ENCODE data around the gene SLC7A6OS.

The SLC7A6OS gene

DNA sequence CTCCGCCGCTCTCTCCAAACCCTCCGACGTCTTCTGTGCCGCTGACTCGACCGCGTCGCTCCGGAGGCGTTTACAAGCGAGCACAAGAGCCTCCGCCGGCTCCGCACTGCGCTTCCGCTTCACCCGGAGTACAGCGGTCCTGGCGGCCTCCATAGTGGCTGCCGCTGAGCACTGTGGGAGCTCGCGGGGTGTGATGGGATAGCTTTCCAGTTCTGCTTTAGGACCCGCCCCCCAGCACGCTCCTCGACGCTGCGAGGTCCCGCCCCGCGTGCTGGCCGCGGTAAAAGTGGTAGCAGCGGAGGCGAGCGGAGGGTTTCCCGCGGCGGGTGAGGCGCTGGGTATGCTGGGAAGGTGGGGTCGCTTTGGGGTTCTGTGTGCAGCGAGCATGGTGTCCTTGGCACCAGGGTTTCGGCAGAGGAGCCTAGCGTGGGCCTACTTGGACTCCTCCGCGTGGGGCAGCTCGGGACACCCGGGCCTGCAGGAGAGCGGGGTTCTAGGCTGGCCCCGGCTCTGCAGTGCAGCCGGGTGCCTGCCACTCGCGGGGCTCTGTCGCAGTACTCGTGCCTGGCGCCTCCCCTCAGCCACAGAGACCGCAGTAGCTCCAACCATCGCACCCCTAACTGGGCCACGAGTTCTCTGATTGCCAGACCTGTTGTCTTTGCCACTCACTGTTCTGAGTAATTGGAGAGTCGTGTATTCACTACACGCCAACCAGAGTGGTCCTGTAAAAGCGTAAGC lies at the start of gene SLC7A6OS, which contains the start of gene PRMT7:
Gene SLC7A6OS (minus strand): TSS at position 173 of the 738 bp plus-strand sequence. CDS start 20 bp downstream, at position 153.
Gene PRMT7 (plus strand): TSS at position 246 of the 738 bp plus-strand sequence. CDS start 4,961 bp downstream, outside the sequence.
- peak; percentile 55 to 59 for DNase-seq (ENCODE audit: low read depth in 2 of 2)

DNA sequence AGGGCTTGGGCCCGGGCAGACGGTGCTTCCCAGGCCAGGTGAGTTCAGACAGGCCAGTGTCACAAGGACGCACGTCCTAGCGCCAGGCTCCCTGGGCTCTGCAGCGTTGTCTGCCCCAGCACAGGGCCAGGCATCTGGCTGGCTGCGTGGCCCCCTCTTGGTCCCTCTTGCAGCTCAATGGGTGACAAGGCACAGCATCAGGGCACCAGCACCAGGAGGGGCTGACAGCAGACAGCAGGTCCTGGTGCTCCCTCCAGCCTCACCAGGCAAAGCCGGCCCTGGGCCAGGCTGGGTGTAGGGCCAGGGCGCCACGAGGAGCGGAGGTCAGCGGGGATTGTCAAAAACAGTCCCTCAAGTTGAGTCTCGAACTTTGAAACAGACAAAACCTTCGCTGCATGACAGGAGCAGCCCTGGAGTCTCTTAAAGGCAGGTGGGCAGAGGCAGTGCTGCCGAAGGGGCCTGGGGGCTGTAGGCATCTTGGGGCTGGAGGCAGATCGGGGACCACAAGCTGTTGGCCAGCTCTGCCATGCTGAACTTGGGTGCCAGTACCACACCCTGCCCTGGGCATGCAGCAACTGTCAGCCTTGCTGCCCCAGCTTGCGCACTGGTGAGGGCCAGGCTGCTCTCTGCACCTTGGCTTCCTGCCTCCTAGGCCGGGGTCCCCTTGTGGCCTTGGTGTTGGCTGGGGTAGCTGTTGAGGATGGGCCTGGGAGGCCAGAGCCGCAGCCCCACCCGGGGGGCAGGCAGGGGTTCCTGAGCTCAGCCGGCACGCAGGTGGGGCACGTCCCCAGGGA lies 48.8 kb upstream of the SLC7A6OS start:
- no peak for DNase-seq (ENCODE audit: low read depth in 2 of 2)

DNA sequence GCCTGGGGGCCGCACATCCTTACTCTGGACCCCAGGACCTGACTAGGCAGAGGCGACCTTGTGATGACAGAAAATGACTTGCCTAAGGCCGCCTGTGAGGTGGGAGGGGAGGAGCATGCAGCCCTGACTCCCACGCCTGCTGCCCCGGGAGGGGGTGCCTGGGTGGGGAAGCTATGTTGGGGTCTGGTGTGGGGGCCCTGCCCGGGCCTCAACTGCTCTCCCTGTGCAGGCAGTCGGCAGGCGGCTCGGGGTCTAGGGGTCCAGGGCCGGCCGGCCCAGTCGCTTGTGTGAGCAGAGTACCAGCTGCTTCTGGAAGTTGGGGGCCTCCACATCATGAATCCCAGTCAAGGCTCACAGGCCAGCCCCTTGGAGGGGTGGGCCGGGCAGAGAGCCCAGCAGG lies 48.2 kb upstream of the SLC7A6OS start:
- no peak for DNase-seq (ENCODE audit: low read depth in 2 of 2)

DNA sequence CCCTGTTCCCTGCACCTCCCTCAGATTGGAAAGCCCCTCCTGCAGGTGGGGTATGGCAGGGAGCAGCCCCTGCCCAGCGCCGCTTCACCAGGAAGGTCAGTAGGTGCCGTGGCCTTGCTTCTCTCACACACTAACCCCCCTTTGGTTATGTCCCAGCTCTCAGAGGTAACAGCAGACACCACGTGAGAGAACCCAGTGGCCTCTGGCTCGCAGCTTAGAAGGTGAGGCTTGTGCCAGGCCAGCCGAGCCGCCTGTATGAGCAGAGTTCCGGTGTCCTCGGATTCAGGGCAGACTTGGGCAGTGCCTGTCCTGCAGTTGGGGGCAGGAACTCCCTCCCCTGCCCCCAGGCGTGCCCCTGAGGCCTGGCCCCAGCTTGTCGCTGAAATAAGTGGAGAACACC lies 47.2 kb upstream of the SLC7A6OS start:
- no peak for DNase-seq (ENCODE audit: low read depth in 2 of 2)

DNA sequence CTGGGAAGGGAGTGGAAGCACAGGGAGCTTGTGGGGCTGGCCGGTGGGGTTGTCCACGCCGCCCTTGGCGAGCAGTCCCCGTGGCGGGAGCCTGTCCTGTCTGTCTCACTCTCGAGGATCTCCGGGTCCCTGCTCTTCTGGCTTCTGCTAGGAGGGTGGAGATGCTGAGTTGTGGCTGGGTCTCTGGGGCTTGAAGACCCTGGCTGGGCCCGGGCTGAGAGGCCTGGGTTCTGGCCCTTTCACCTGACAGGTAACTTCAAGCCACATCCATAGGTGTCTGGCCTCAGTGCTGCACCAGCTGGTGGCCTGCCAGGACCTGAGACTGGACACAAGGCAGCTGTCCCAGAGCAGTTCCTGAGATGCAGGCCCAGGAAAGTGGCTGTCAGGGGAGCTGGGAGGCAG lies 46.8 kb upstream of the SLC7A6OS start:
- no peak for DNase-seq (ENCODE audit: low read depth in 2 of 2)

DNA sequence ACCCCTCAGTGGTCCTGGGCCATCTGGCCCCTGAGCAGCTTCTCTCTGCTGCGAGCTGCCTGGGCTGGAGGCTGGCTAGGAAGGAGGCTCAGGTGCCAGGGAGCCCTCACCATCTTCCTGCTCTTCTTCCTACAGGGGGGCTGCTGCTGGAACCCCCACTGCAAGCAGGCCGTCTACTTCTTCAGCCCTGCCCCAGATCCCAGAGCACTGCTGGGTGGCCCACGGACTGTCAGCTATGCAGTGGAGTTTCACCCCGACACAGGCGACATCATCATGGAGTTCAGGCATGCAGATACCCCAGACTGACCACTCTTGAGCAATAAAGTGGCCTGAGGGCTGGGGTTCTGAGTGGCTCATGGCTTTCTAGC lies 46.2 kb upstream of the SLC7A6OS start:
- DNase-seq (ENCODE audit: low read depth in 2 of 2): no peak

DNA sequence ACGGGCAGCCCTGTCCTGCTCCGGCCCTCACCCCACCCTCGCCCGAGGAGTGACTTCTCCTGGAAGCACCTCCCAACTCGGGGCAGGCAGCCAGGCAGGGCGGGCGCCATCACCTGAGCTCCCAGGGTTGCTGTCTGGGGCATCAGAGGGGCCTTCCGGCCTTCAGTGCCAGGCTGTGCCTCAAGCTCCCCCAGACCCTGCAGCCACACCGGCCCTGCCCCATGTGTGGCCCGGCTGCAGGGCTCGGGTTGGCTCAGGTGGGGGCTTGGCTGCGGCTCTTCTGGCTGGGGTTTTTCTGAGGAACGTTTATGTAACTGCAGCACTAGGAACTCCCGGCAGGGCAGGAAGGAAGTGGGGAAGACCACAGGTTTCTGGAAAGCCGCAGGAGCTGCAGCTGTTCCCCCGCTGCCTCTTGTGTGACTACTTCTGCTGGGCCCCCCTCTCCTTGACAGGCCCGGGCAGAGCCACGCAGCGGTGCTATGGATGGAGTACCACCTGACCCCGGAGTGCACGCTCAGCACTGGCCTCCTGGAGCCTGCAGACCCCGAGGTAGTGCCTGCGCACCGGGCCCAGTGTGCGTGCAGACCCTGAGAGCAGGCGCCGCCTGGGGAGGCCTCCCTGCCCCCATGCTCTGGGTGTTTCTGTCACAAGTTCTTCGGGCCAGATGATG lies 45.6 kb upstream of the SLC7A6OS start:
- no peak for DNase-seq (ENCODE audit: low read depth in 2 of 2)

DNA sequence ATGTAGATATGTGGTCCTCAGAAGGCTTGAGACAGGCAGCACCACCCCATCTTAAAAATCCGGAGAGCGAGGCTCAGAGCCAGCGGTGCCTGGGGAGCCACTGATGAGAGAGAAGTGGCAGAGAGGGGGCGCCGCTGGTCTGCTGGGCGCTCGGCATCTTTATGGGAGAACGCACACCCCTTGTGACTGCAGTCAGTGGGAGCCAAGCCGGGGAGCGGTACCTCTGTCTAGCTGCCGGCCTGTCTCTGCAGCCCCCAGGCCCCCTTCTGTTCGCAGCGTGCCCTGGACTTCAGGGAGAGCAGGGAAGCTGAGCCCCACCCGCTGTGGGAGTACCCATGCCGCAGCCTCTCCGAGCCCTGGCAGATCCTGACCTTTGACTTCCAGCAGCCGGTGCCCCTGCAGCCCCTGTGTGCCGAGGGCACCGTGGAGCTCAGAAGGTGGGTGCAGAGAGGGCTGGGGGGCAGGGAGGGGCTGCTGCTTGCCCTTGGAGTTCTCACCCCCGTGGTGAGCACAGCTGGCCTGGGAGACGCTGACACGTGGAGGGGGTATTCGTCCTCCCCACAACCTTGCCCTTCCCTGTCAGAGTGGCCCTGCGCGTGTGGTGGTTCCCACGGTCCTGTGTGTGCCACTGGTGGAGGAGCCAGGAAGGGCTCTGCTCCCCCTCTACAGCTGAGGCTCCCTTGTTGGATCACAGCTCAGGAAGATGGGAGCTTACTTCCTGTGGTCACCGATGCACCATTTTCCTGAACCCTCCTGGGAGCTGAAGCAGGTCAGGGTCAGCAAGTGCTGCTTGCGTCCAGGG lies 44.9 kb upstream of the SLC7A6OS start:
- DNase-seq (ENCODE audit: low read depth in 2 of 2): no peak

DNA sequence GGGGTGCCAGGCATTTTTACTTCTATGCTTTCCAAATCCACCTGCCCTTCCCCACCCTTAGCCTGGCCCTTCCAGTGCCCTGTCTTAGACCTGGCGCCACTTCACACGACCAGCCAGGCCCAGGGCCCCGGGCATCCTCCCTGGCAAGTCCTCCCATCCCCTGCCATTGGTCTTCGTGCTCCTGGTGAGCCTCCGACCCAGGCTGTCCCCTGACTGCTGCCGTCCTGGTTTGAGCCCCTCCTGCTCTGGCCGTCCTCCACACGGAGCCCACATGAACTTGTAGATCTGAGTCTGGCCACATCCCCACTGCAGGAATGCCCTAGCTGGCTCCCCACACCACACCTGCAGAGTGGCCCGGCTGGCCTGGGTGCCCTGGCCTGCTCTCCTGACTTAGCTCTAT lies 44.1 kb upstream of the SLC7A6OS start:
- DNase-seq (ENCODE audit: low read depth in 2 of 2): no peak

DNA sequence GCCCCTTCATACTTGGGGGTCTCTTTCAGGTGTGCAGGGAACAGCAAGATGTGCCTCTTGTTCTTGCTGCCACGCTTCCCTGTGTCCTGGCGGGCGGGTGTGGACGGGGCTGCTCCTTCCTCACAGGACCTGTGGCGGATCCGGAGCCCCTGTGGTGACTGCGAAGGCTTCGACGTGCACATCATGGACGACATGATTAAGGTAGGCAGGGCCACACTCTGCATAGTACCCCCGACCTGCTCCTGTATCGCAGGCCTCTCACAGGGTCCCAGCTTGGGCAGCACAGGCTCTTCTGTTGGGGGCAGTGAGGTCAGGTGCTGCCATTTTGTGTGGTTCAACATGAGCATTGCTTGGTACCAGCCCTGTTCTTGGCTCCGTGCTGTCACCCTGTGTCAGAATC lies 42.6 kb upstream of the SLC7A6OS start:
- no peak for DNase-seq (ENCODE audit: low read depth in 2 of 2)

DNA sequence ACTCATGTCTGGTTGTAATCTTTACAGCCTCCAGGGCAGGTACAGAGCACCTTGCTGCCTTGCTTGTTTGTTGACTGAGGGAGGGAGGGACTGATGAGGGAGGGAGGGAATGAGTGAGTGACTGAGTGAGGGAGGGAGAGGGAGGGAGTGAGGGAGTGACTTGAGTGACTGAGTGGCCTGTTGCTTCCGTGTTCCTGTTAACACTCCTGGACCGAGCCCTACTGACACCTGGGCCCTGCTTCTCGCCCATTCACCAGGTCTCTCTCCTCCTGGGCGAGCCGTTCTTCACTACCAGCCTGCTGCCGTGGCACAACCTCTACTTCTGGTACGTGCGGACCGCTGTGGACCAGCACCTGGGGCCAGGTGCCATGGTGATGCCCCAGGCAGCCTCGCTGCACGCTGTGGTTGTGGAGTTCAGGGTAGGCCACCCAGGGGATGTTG lies 41.3 kb upstream of the SLC7A6OS start:
- DNase-seq (ENCODE audit: low read depth in 2 of 2): no peak

DNA sequence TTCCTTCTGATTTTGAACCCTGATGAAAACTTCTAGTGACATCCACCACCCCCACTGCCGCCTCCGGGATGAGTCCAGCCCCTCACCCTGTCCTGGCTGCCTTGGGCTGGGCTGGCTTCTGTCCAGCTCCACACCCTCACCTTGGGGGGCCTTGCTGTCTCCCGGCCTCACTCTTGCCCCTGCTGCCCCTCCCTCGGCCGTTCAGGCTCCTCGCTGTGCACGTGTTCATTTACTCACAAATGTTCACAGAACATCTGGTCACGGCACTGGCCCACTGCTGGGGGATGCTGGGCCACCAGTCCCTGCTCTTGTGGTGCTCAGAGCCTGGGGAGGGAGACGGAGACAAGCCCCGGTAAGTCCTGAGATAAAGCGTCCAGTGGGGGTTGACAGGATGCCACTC lies 40.7 kb upstream of the SLC7A6OS start:
- no peak for DNase-seq (ENCODE audit: low read depth in 2 of 2)

DNA sequence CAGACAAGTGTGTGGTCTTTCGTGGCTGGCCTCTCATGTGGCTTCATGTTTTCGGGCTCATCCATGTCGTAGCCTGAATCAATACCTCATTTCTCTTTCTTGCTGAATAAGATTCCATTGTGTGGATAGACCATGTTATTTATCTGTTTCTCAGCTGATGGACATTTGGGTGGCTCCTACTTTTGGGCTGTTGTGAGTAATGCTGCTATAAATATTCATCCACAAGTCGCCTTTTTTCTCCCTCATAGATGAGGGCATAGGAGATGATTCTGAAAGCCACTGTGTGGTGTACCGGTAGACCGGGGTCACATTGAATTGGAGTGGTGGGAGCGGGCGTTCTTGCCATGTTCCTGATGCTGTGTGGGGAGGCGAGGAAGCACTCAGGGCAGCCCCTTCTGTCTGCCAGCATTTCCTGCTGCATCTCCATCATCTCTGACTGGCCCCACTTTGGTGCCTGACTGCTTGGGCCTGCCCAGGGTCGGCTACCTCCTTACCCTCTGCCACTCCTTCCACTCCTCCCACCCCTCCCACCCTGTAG lies 40.1 kb upstream of the SLC7A6OS start:
- no peak for DNase-seq (ENCODE audit: low read depth in 2 of 2)

DNA sequence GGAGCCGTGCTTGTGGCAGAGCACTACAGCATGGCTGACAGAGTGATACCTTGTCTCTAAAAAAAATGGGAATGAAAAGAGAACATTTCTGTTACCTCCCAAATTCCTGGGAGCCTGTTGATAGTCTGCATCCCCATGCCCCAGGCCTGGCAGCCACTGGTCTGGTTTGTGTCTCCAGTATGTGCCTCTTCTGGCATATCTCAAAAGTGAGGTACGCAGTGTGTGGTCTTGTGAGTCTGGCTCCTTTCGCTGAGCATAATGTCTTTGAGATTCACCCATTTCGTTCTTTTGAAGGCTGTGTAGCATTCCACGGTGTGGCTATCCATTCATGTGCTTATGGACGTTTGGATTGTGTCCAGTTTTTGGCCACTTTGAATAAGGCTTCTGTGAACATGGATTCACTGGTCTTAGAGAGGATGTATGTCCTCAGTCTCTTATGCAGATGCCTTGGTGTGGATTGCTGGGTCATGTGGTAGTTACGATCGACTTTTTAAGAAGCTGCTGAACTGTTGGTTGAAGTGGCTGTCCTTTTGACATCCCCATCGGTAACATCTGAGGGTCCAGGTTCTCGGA lies 39.2 kb upstream of the SLC7A6OS start:
- no peak for DNase-seq (ENCODE audit: low read depth in 2 of 2)

DNA sequence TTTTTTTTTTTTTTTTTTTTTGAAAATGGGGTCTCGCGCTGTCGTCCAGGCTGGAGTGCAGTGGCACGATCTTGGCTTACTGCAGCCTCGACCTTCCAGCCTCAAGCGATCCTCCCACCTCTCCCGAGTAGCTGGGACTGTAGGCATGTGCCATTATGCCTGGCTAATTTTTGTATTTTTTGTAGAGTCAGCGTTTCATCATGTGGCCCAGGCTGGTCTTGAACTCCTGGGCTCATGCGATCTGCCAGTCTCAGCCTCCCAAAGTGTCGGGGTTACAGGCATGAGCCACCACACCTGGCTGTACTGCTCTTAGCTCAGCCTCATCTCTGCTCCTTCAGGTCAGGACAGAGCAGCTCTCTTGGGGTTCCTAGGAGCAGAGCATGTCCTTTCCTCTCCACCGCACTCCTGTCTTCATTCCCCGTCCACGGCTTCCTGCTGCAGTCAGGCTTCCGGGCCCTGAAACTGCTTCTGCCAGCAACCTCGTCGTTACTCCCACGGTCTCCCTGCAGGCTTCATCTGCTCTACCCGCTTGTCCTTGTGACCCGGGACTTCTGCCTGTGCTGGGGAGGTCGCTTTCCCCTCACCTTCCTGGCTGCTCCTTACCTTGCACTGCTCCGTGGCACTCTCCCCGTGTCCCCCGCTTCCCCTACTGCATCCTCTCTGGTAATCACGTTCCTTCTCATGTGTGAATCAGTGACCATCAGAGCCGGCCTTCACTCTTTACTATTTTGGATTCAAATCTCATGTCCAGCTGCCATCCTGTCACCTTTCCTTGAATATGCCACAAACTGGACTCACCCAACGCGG lies 38.1 kb upstream of the SLC7A6OS start:
- DNase-seq (ENCODE audit: low read depth in 2 of 2): no peak

DNA sequence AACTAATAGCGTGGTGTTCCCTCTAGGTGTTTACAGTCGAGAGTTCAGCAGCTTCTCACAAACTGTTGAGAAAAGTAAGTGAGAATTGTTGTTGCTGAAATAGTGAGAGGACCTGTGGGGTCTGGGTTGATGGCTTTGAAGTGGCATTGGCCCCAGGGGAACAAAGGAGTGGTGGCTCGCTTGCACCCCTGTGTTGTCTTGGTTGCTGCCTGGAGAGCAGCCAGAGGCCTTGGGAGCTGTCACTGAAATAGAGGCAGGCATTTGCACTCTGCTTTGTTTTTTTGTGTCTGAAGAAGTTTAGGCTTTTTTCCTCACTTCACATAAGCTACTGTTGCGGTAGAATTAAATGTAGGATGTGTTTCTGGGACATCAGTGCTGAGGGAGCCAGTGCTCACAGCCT lies 36.9 kb upstream of the SLC7A6OS start:
- no peak for DNase-seq (ENCODE audit: low read depth in 2 of 2)

DNA sequence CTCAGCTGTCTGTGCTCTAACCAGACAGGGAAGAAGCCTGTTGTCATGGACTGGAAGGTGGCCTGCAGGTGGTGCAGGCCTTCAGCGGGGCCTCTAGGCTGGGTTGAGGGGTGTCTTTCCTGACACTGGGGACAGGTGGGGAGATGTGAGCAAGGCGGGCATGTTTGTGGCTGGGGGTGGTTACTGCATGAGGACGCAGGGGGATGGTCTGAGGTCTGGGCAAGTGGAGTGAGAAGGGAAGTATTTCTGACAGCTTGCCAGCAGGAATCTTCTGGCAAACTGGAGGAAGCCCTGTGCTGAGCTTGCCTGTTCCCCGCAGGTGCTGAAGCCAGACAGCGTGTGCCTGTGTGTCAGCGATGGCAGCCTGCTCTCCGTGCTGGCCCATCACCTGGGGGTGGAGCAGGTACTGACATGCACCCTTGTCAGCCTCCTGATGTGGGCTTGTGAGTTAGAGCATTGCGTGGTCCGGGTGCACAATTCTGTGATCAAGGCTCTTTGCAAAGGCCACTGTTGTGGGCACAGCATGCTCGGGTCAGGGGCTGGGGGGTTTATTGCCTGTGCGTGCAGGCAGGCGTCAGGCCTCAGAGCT lies 36.2 kb upstream of the SLC7A6OS start:
- DNase-seq (ENCODE audit: low read depth in 2 of 2): no peak

DNA sequence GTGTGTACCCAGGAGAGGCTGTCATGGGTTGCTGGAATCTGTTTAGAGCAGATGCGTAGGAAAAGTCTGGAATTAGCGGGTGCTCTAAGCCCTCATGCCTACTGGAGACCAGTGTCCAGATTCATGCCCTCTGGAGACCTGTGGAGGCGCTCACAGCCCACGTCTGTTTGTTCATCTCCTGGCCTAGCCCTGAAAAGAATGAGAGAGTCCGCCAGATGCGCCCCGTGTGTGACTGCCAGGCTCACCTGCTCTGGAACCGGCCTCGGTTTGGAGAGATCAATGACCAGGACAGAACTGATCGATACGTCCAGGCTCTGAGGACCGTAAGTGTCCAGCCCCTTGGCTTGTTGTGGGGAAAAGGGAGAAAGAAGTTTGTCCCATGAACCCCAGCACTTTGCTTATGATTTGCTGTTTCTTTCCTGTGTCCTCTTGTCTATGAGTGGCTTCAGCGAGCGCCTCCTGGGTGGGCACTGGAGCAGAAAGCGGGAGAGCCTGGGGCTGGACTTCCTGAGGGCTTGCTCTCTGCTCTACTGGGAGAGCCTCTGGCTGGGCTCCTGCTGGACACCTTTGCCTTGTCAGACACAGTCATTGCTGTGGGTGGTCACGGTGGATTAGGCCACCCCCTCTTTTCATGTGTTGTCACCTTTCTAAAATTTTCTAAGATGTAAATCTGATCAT lies 35.4 kb upstream of the SLC7A6OS start:
- no peak for DNase-seq (ENCODE audit: low read depth in 2 of 2)

DNA sequence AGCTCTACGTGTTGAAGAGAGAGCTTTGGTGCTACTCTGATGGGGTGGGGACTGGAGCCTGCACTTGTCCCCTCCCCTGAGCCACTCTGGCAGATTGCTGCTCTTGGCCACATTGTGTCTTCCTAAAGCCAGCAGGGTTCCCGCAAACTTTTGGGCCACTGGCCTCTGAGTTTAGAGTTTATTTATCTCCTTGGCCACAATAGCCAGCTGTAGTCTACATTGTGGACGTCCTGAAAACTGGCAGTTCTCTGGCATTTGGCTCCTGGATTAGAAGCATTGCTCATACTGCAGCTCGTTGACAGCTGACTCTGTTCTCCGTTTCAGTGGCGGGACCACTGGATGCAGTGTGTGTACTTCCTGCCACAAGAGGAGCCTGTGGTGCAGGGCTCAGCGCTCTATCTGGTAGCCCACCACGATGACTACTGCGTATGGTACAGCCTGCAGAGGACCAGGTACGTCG lies 34.6 kb upstream of the SLC7A6OS start:
- DNase-seq (ENCODE audit: low read depth in 2 of 2): no peak
